ENCODE data around the gene FZD7. TPM values are rescaled to one million over a fixed set of nuclear protein-coding genes. Genes with fewer than 3 reads are reported as not detected.
A peak's percentile ranks its signal among the peaks of the same experiment; 100 is the strongest.

FZD7 gene
- total RNA-seq, 1 experiment from 2014 or later = 14.6 TPM

GRCh38 chr2:202032846-202033316 lies 774 bp upstream of the FZD7 start:
- H3K9ac ChIP-seq (ENCODE audit: low read length) = peak overlapping the region; percentile 73
- H3K9me3 ChIP-seq (ENCODE audit: control insufficient read depth in 1 of 2, insufficient read depth in 1 of 2, low read depth in 1 of 2, low read length in 2 of 2) = no peaks in the 10 kb centered on the region
- TF ChIP-seq FOSL1 (IDR thresholded peaks at IDR 0.05; ENCODE audit: low read depth) (no peak), ZFX (IDR thresholded peaks at IDR 0.05) (0 out of 2 replicates have a peak, but pooled peaks have one; percentile 19), MAX (IDR thresholded peaks at IDR 0.05) (peak; percentile 35; the same call in 1 of the 2 replicates)
- no peaks in the 10 kb centered on the region for H3K9me2 ChIP-seq (ENCODE audit: insufficient read depth)
- peak; percentile 56 for ATAC-seq
- no peaks in the 10 kb centered on the region for H3K79me2 ChIP-seq (ENCODE audit: insufficient read depth, low read length)
- intact Hi-C loops (cut with micrococcal nuclease) = no loop called here
- ChIA-PET RAD21 (ENCODE audit: low non-redundant PET in 1 of 2, low total read pairs in 2 of 2, uncharacterized antibody in 2 of 2, unreplicated experiment in 2 of 2) (no interaction called here), POLR2A (no interaction called here), CTCF (no interaction called here)
- peak overlapping the region; percentile 82 for H3K27ac ChIP-seq (ENCODE audit: low read depth, low read length)
- H3K36me3 ChIP-seq (ENCODE audit: control insufficient read depth in 1 of 2, insufficient read depth in 2 of 2, low read length in 2 of 2) = no peaks in the 10 kb centered on the region
- H3K4me3 ChIP-seq (replicated peaks in 1 of 2; ENCODE audit: low read depth in 1 of 2, low read length in 2 of 2) = peak overlapping the region; percentile 72
- peak; percentile 16 for DNase-seq (ENCODE audit: low read depth, low spot score)
- H2AFZ ChIP-seq (ENCODE audit: low read depth, low read length, poor library complexity, severe bottlenecking) = peak overlapping the region; percentile 91
- H3K4me1 ChIP-seq (ENCODE audit: control insufficient read depth in 1 of 2, insufficient read depth in 2 of 2, low read length in 2 of 2) = peaks cover 11 to 17% of the 10 kb centered on the region in 2 experiments; a peak in 3 of 4 replicates
- H3K27me3 ChIP-seq (ENCODE audit: insufficient read depth, low read length) = no peaks in the 10 kb centered on the region
- no TSS peak for BruUV-seq (replicated peaks)
- peak overlapping the region; percentile 98 for H3K4me2 ChIP-seq (ENCODE audit: low read length)
- no peaks in the 10 kb centered on the region for H4K20me1 ChIP-seq (ENCODE audit: insufficient read depth)

- intact Hi-C loops (cut with micrococcal nuclease) = no loop called here
- RAD21 ChIA-PET (ENCODE audit: low non-redundant PET in 1 of 2, low total read pairs in 2 of 2, uncharacterized antibody in 2 of 2, unreplicated experiment in 2 of 2) = no interaction called here
- CTCF ChIA-PET = no interaction called here
- H2AFZ ChIP-seq (ENCODE audit: low read depth, low read length, poor library complexity, severe bottlenecking) = no peak overlapping the region
- H3K9me2 ChIP-seq (ENCODE audit: insufficient read depth) = no peaks in the 10 kb centered on the region
- DNase-seq (ENCODE audit: low read depth, low spot score) (no peak), ATAC-seq (peak; percentile 13; the same call in 1 of the 2 replicates)
- H3K4me1 ChIP-seq (ENCODE audit: control insufficient read depth in 1 of 2, insufficient read depth in 2 of 2, low read length in 2 of 2) = peaks cover 26 to 33% of the 10 kb centered on the region in 2 experiments
- POLR2A ChIA-PET = no interaction called here
- TF ChIP-seq EZH2 (IDR thresholded peaks at IDR 0.05) (no peak), EZH2phosphoT487 (IDR thresholded peaks at IDR 0.05; ENCODE audit: borderline replicate concordance) (no peak), POLR2AphosphoS5 (IDR thresholded peaks at IDR 0.05; ENCODE audit: low read depth, low read length) (no peak), ZFX (IDR thresholded peaks at IDR 0.05) (0 out of 2 replicates have a peak, but pooled peaks have one; percentile 23)
- H3K4me3 ChIP-seq (replicated peaks in 1 of 2; ENCODE audit: low read depth in 1 of 2, low read length in 2 of 2) = peak overlapping the region; percentile 52 to 72
- H3K36me3 ChIP-seq (ENCODE audit: control insufficient read depth in 1 of 2, insufficient read depth in 2 of 2, low read length in 2 of 2) = no peaks in the 10 kb centered on the region
- no peaks in the 10 kb centered on the region for H3K27me3 ChIP-seq (ENCODE audit: insufficient read depth, low read length)
- no TSS peak for BruUV-seq (replicated peaks)
- peak overlapping the region; percentile 72 for H3K9ac ChIP-seq (ENCODE audit: low read length)
- H3K27ac ChIP-seq (ENCODE audit: low read depth, low read length) = peak overlapping the region; percentile 86
- peak overlapping the region; percentile 89 for H3K4me2 ChIP-seq (ENCODE audit: low read length)
- no peaks in the 10 kb centered on the region for H3K79me2 ChIP-seq (ENCODE audit: insufficient read depth, low read length)
- no peaks in the 10 kb centered on the region for H3K9me3 ChIP-seq (ENCODE audit: control insufficient read depth in 1 of 2, insufficient read depth in 1 of 2, low read depth in 1 of 2, low read length in 2 of 2)
- no peaks in the 10 kb centered on the region for H4K20me1 ChIP-seq (ENCODE audit: insufficient read depth)
Measured at GRCh38 chr2:202034249-202035088, 814 bp downstream of the FZD7 start.

Measured in HCT116 (cell line).